Measurements from ENCODE around the gene RADIL.

- TF ChIP-seq CTCF (IDR thresholded peaks at IDR 0.05; ENCODE audit: insufficient read depth, low read length) = no peak
- TF ChIP-seq GABPA (IDR thresholded peaks at IDR 0.05; ENCODE audit: low read depth) = no peak
- no peak for TF ChIP-seq POLR2AphosphoS5 (IDR thresholded peaks at IDR 0.05; ENCODE audit: low read depth)
Observed at GRCh38 chr7:4832711-4833110, 50.8 kb downstream of the RADIL start.
